T-helper 2 cell treated with Interferon-gamma antibody and Interleukin-4, amounts not matched to agents 5 μg/mL and 100 μg/mL, for 36 hours (primary cell): ENCODE results near the gene PRTFDC1.
"Not testable (repeated sequence)": the region's sequence is repeated elsewhere in the genome, so short reads cannot be mapped to it uniquely, and the experiment has no call there.

Experiments used
- DNase-seq: peaks from one replicate; pipeline ENCODE4 v3.0.0; 2021; ENCODE audit warnings: low spot score
- H3K27ac Mint-ChIP-seq: one replicate; pipeline ENCODE4 v1.8.0; 2021; ENCODE audit warnings: mild to moderate bottlenecking, mixed read lengths
- H3K27me3 Mint-ChIP-seq: one replicate; pipeline ENCODE4 v1.8.0; 2021; ENCODE audit warnings: low read depth, mixed read lengths
- H3K36me3 Mint-ChIP-seq: one replicate; pipeline ENCODE4 v1.8.0; 2021; ENCODE audit warnings: low read depth, mixed read lengths
- H3K4me1 Mint-ChIP-seq: one replicate; pipeline ENCODE4 v1.8.0; 2021; ENCODE audit warnings: low read depth, mixed read lengths
- H3K4me3 Mint-ChIP-seq: one replicate; pipeline ENCODE4 v1.8.0; 2022; ENCODE audit warnings: mild to moderate bottlenecking, moderate library complexity, mixed read lengths
- H3K9me3 Mint-ChIP-seq: one replicate; pipeline ENCODE4 v1.8.0; 2021; ENCODE audit warnings: mixed read lengths

The PRTFDC1 gene

GRCh38 chr10:24957624-24958051, 5.2 kb upstream of the PRTFDC1 start:
- H3K27me3 Mint-ChIP-seq = peaks cover 13% of the 10 kb centered on the region
- not testable (repeated sequence) for H3K4me1 Mint-ChIP-seq, H3K4me3 Mint-ChIP-seq, H3K36me3 Mint-ChIP-seq, DNase-seq, H3K27ac Mint-ChIP-seq, H3K9me3 Mint-ChIP-seq

DNA sequence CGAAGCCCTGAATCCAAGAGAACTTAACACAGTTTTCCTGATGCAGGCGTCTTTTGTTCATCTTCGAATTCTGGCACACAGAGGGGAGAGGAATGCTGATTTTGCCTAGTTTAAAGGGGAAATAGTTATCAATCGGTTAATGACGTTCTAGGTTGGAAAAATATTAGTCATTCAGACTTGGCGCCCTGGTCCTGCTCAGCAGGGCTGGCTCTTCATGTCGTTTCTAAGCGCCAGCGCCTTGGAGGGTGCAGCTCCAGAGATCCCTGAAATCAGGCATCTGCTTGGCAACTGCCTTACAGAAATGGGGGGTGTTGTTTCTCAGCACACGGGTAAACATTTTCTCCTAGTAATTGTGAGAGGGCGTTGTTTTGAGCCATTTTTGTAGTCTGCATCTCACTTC, 1.3 kb upstream of the PRTFDC1 start:
- peaks cover 10% of the 10 kb centered on the region for H3K27me3 Mint-ChIP-seq
- DNase-seq = no peak
- H3K4me1 Mint-ChIP-seq = peaks cover 12% of the 10 kb centered on the region
- peak overlapping the region; percentile 75 for H3K4me3 Mint-ChIP-seq
- peak overlapping the region; percentile 62 for H3K27ac Mint-ChIP-seq
- no peaks in the 10 kb centered on the region for H3K9me3 Mint-ChIP-seq
- H3K36me3 Mint-ChIP-seq = no peaks in the 10 kb centered on the region

GRCh38 chr10:24952707-24953645, 570 bp upstream of the PRTFDC1 start:
- Mint-ChIP-seq H3K9me3 (no peaks in the 10 kb centered on the region), H3K36me3 (no peaks in the 10 kb centered on the region), H3K4me1 (peaks cover 13% of the 10 kb centered on the region), H3K4me3 (peak overlapping the region; percentile 75), H3K27ac (peak overlapping the region; percentile 62), H3K27me3 (peaks cover 10% of the 10 kb centered on the region)
- DNase-seq = peak; percentile 14

- H3K27me3 Mint-ChIP-seq = peaks cover 4% of the 10 kb centered on the region
- peak overlapping the region; percentile 54 for H3K4me3 Mint-ChIP-seq
- H3K36me3 Mint-ChIP-seq = no peaks in the 10 kb centered on the region
- DNase-seq = peak; percentile 20
- no peaks in the 10 kb centered on the region for H3K9me3 Mint-ChIP-seq
- H3K4me1 Mint-ChIP-seq = peaks cover 15% of the 10 kb centered on the region
- H3K27ac Mint-ChIP-seq = no peak overlapping the region
Observed at GRCh38 chr10:24951201-24952142, 934 bp downstream of the PRTFDC1 start.

- peaks cover 15% of the 10 kb centered on the region for H3K4me1 Mint-ChIP-seq
- H3K27ac Mint-ChIP-seq = no peak overlapping the region
- no peaks in the 10 kb centered on the region for H3K36me3 Mint-ChIP-seq
- H3K9me3 Mint-ChIP-seq = no peaks in the 10 kb centered on the region
- DNase-seq = no peak
- no peak overlapping the region for H3K4me3 Mint-ChIP-seq
- peaks cover 4% of the 10 kb centered on the region for H3K27me3 Mint-ChIP-seq
Observed at GRCh38 chr10:24950439-24950838, 2.0 kb downstream of the PRTFDC1 start.

DNA sequence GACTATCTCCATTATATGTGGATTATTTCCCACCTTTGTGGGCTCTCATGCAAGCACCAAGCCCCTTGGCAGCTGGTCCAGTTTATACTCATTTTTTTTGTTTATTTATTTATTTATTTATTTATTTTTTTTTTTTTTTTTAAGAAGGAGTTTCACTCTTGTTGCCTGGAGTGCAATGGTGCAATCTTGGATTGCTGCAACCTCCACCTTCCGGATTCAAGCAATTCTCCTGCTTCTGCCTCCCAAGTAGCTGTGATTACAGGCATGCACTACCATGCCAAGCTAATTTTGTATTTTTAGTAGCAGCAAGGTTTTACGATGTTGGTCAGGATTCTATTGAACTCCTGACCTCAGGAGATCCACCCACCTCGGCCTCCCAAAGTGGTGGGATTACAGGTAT, 2.8 kb downstream of the PRTFDC1 start:
- no peak overlapping the region for H3K4me3 Mint-ChIP-seq
- peaks cover 4% of the 10 kb centered on the region for H3K27me3 Mint-ChIP-seq
- DNase-seq = no peak
- H3K4me1 Mint-ChIP-seq = peaks cover 15% of the 10 kb centered on the region
- no peaks in the 10 kb centered on the region for H3K36me3 Mint-ChIP-seq
- H3K9me3 Mint-ChIP-seq = no peaks in the 10 kb centered on the region
- no peak overlapping the region for H3K27ac Mint-ChIP-seq

DNA sequence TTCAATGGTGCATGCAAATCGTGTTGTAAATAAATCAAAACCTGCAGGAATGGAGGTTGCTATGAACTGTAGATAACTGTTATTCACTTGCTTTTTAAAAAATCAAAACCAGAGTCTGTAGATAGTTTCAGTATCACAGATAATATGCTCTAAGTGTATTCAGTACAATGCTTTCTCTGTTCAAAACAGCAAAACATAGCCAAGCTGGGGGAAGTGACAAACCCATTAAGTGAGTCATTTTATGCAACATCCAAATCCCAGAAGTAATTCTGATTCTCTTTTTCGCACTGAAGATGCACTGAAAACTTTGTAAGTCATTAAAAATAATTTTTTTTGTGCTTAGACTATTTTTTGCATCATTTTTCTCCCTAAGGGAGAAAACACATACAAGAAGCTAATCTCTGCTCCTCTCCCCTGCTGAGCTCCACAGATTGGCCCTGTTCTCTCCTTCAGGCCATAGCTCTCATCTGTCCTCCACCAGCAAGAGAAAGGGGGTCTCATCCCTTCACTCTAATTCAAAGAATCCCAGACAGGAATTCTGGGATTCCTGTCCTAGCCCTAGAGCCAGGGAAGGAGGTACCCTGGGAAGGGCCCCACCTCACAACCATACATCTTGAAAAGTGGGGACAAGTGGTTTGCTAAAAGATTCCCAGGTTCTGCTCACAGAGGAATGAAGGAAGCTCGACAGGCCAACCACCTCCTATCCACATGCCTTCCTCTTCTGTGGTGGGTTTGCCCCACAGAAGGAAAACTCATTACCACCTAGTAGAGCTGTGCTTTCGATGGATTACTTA, 4.9 kb downstream of the PRTFDC1 start:
- no peaks in the 10 kb centered on the region for H3K9me3 Mint-ChIP-seq
- no peaks in the 10 kb centered on the region for H3K36me3 Mint-ChIP-seq
- no peak overlapping the region for H3K4me3 Mint-ChIP-seq
- no peak for DNase-seq
- H3K4me1 Mint-ChIP-seq = peaks cover 10% of the 10 kb centered on the region
- H3K27ac Mint-ChIP-seq = no peak overlapping the region
- H3K27me3 Mint-ChIP-seq = no peaks in the 10 kb centered on the region

- no peak for DNase-seq
- Mint-ChIP-seq H3K4me1 (peaks cover 3% of the 10 kb centered on the region), H3K9me3 (no peaks in the 10 kb centered on the region), H3K4me3 (no peak overlapping the region), H3K27ac (no peak overlapping the region), H3K36me3 (no peaks in the 10 kb centered on the region), H3K27me3 (no peaks in the 10 kb centered on the region)
Observed at GRCh38 chr10:24944512-24945255, 7.7 kb downstream of the PRTFDC1 start.

- Mint-ChIP-seq H3K4me1 (peaks cover 3% of the 10 kb centered on the region), H3K4me3 (no peak overlapping the region), H3K27ac (no peak overlapping the region), H3K36me3 (no peaks in the 10 kb centered on the region), H3K9me3 (no peaks in the 10 kb centered on the region), H3K27me3 (peaks cover 3% of the 10 kb centered on the region)
- no peak for DNase-seq
Observed at GRCh38 chr10:24938525-24938924, 13.9 kb downstream of the PRTFDC1 start.

DNA sequence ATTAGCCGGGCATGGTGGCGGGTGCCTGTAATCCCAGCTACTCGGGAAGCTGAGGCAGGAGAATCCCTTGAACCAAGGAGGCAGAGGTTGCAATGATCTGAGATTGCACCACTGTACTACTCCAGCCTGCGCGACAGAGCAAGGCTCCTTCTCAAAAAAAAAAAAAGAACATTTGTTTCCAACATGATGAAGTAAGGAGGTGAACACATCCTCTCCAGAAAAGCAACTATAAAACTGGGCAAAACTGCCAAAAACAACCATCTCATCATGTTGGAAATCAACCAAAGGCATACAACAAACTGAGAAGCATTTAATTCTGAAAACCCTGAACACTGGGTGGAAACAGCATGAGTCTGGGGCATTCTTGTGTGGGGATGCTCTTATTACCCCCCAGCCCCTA, 14.3 kb downstream of the PRTFDC1 start:
- Mint-ChIP-seq H3K4me1 (peaks cover 3% of the 10 kb centered on the region), H3K4me3 (no peak overlapping the region), H3K36me3 (no peaks in the 10 kb centered on the region), H3K9me3 (no peaks in the 10 kb centered on the region), H3K27ac (no peak overlapping the region), H3K27me3 (peaks cover 3% of the 10 kb centered on the region)
- no peak for DNase-seq

DNA sequence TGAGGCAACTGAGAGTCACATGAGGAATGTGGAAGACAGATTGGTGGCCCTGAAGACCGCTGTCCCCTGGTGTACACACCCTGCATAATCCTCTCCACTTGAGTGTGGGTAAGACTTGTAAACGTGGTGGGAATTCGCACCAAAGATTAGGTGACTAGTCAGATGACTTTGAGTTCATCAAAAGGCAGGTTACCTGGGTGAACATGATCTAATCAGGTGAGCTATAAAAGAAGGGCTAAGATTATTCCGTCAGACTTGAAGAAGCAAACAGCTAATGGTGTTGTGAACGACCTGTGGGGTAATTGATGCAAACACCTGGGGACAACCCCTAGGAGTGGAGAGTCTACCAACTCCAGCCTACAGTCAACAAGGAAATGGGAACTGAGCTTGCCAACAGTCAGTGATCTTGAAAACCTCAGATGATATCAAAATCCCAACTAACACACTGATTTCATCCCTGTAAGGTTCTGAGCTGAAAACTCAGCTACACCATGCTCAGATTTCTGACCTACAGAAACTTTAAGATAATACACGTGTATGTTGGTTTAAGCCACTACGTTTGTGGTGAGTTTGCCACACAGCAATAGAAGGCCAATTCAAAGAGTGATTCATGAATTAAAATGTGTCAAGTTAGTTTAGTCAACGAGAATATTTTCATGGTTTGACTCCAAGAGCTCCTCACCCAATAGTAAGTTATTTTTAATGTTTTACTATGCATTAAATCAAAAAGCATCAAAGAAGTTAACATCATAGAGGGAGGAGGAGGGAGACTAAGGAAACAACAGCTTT, 16.7 kb downstream of the PRTFDC1 start:
- Mint-ChIP-seq H3K36me3 (no peaks in the 10 kb centered on the region), H3K4me1 (peaks cover 3% of the 10 kb centered on the region), H3K9me3 (no peaks in the 10 kb centered on the region), H3K27me3 (peaks cover 9% of the 10 kb centered on the region), H3K27ac (no peak overlapping the region), H3K4me3 (no peak overlapping the region)
- DNase-seq = no peak

DNA sequence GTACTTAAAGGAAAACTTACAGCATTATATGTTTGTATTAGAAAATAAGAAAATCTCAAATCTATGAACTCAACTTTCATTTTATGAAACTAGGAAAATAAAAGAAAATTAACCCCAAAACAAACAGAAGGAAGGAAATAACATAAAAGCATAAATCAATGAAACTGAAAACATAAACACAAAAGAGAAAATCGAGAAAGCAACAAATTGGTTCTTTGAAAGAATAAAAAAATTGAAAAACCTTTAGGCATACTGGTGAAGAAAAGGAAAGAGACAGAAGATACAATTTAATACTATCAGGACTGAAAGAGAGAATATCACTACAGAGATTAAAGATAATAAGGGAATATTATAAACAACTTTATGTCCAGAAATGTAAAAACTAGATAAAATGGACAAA, 21.2 kb downstream of the PRTFDC1 start:
- no peaks in the 10 kb centered on the region for H3K9me3 Mint-ChIP-seq
- H3K4me1 Mint-ChIP-seq = peaks cover 3% of the 10 kb centered on the region
- no peak overlapping the region for H3K27ac Mint-ChIP-seq
- peaks cover 9% of the 10 kb centered on the region for H3K27me3 Mint-ChIP-seq
- no peak overlapping the region for H3K4me3 Mint-ChIP-seq
- H3K36me3 Mint-ChIP-seq = no peaks in the 10 kb centered on the region
- DNase-seq = no peak
